HEK293 (cell line): ENCODE results near the gene VAT1L.

Experiments used
- CTCF ChIP-seq: fragments of 450-650 bp; formaldehyde crosslinking; IDR thresholded peaks from 2 replicates; pipeline ENCODE4 v1.5.1; 2016; ENCODE audit warnings: missing biosample characterization, missing genetic modification characterization
- FEZF1 ChIP-seq: fragments of 450-650 bp; formaldehyde crosslinking; IDR thresholded peaks from 2 replicates; pipeline ENCODE4 v1.5.1; 2016; ENCODE audit warnings: missing biosample characterization, missing genetic modification characterization
- GLI4 ChIP-seq: fragments of 450-650 bp; formaldehyde crosslinking; IDR thresholded peaks from 2 replicates; pipeline ENCODE4 v1.5.1; 2016; ENCODE audit warnings: missing biosample characterization, missing genetic modification characterization
- GLIS2 ChIP-seq: fragments of 450-650 bp; formaldehyde crosslinking; IDR thresholded peaks from 2 replicates; pipeline ENCODE4 v1.5.1; 2016; ENCODE audit warnings: missing biosample characterization, missing genetic modification characterization
- SP2 ChIP-seq: fragments of 450-650 bp; formaldehyde crosslinking; IDR thresholded peaks from 2 replicates; pipeline ENCODE4 v1.5.1; 2016; ENCODE audit warnings: missing biosample characterization, missing genetic modification characterization
- TRIM28 ChIP-seq: IDR thresholded peaks from 2 replicates; pipeline ENCODE4 v1.6.1; 2011; ENCODE audit warnings: low read length, control low read depth, borderline replicate concordance
- TSHZ1 ChIP-seq: fragments of 450-650 bp; formaldehyde crosslinking; IDR thresholded peaks from 2 replicates; pipeline ENCODE4 v1.5.1; 2016; ENCODE audit warnings: missing biosample characterization, missing genetic modification characterization, borderline replicate concordance
- ZNF114 ChIP-seq: fragments of 450-650 bp; formaldehyde crosslinking; IDR thresholded peaks from 2 replicates; pipeline ENCODE4 v1.5.0; 2017; ENCODE audit warnings: missing biosample characterization, missing genetic modification characterization
- ZNF398 ChIP-seq: fragments of 450-650 bp; formaldehyde crosslinking; IDR thresholded peaks from 2 replicates; pipeline ENCODE4 v1.5.1; 2017; ENCODE audit warnings: missing biosample characterization, missing genetic modification characterization
- ZNF423 ChIP-seq: fragments of 450-650 bp; formaldehyde crosslinking; IDR thresholded peaks from 2 replicates; pipeline ENCODE4 v1.5.1; 2016; ENCODE audit warnings: missing biosample characterization, missing genetic modification characterization
- ZNF518A ChIP-seq: fragments of 450-650 bp; formaldehyde crosslinking; conservative IDR thresholded peaks from 2 replicates; pipeline ENCODE4 v1.5.1; 2016; ENCODE audit warnings: low read depth, missing biosample characterization, missing genetic modification characterization
- ZNF561 ChIP-seq: fragments of 450-650 bp; IDR thresholded peaks from 2 replicates; pipeline ENCODE4 v1.5.1; 2018; ENCODE audit warnings: missing biosample characterization, missing genetic modification characterization, borderline replicate concordance
- ZNF654 ChIP-seq: fragments of 450-650 bp; formaldehyde crosslinking; IDR thresholded peaks from 2 replicates; pipeline ENCODE4 v1.5.1; 2016; ENCODE audit warnings: low read depth, missing biosample characterization, missing genetic modification characterization
- ZNF660 ChIP-seq: fragments of 450-650 bp; IDR thresholded peaks from 2 replicates; pipeline ENCODE4 v1.5.1; 2018; ENCODE audit warnings: missing biosample characterization, mild to moderate bottlenecking, missing genetic modification characterization
- ZNF76 ChIP-seq: fragments of 450-650 bp; formaldehyde crosslinking; IDR thresholded peaks from 2 replicates; pipeline ENCODE4; 2016; ENCODE audit warnings: low read depth, missing biosample characterization, missing genetic modification characterization, borderline replicate concordance
- ZNF843 ChIP-seq: fragments of 450-650 bp; formaldehyde crosslinking; IDR thresholded peaks from 2 replicates; pipeline ENCODE4 v1.5.1; 2016; ENCODE audit warnings: missing biosample characterization, missing genetic modification characterization
- ZSCAN30 ChIP-seq: fragments of 450-650 bp; IDR thresholded peaks from 2 replicates; pipeline ENCODE4 v1.5.1; 2018; ENCODE audit warnings: missing biosample characterization, mild to moderate bottlenecking, missing genetic modification characterization, moderate library complexity

Gene VAT1L

GRCh38 chr16:78002915-78003538 is 214.7 kb downstream of the VAT1L start (continued):
- TF ChIP-seq ZNF518A (peak; percentile 40; the same call in 1 of the 2 replicates), SP2 (peak; percentile 46; the same call in 1 of the 2 replicates), ZNF76 (tag by site-specific recombination) (0 out of 2 replicates have a peak, but pooled peaks have one; percentile 2), ZNF843 (tag by site-specific recombination) (no peak), TRIM28 (0 out of 2 replicates have a peak, but pooled peaks have one; percentile 26), GLI4 (tag by site-specific recombination) (0 out of 2 replicates have a peak, but pooled peaks have one; percentile 91), FEZF1 (tag by site-specific recombination) (0 out of 2 replicates have a peak, but pooled peaks have one; percentile 28), ZNF423 (tag by site-specific recombination) (no peak), ZNF398 (peak; percentile 42; the same call in 1 of the 2 replicates), ZNF114 (tag by site-specific recombination) (no peak), TSHZ1 (tag by site-specific recombination) (peak; percentile 78; the same call in 1 of the 2 replicates), ZNF561 (tag by site-specific recombination) (peak; percentile 70; the same call in 1 of the 2 replicates), ZSCAN30 (tag by site-specific recombination) (peak; percentile 70; the same call in 1 of the 2 replicates), CTCF (tag by site-specific recombination) (peak; percentile 81), ZNF660 (0 out of 2 replicates have a peak, but pooled peaks have one; percentile 40), GLIS2 (no peak), ZNF654 (tag by site-specific recombination) (peak; percentile 83)
